Midbrain (tissue), 1 donor: ENCODE measurements around the gene SH3RF3.
"Not testable (repeated sequence)": the region's sequence is repeated elsewhere in the genome, so short reads cannot be mapped to it uniquely, and the experiment has no call there.

ENCODE experiments used
- DNase-seq: peaks from one replicate; lab custom pipeline; 2025; lab: John Stamatoyannopoulos, UW

The SH3RF3 gene

GRCh38 chr2:109158237-109158636 is 29.2 kb downstream of the SH3RF3 start:
- DNase-seq: no peak

GRCh38 chr2:109159096-109159495 is 30.1 kb downstream of the SH3RF3 start:
- DNase-seq: no peak

GRCh38 chr2:109160714-109161440 is 31.9 kb downstream of the SH3RF3 start:
- DNase-seq: no peak

- DNase-seq: not testable (repeated sequence)
These were observed 33.4 kb downstream of the SH3RF3 start for GRCh38 chr2:109162367-109162766.

GRCh38 chr2:109162999-109163398 is 34.0 kb downstream of the SH3RF3 start:
- no peak for DNase-seq

- DNase-seq: no peak
These were observed 35.3 kb downstream of the SH3RF3 start for GRCh38 chr2:109164311-109164710.

- DNase-seq: no peak
These were observed 35.8 kb downstream of the SH3RF3 start for GRCh38 chr2:109164739-109165221.

- DNase-seq: no peak
These were observed 37.8 kb downstream of the SH3RF3 start for GRCh38 chr2:109166811-109167210.

- DNase-seq: no peak
These were observed 39.1 kb downstream of the SH3RF3 start for GRCh38 chr2:109168086-109168485.

GRCh38 chr2:109168716-109169115 is 39.7 kb downstream of the SH3RF3 start:
- DNase-seq: no peak

- no peak for DNase-seq
These were observed 41.6 kb downstream of the SH3RF3 start for GRCh38 chr2:109170645-109171044.

GRCh38 chr2:109171444-109172334 is 42.7 kb downstream of the SH3RF3 start:
- no peak for DNase-seq

GRCh38 chr2:109172556-109173105 is 43.6 kb downstream of the SH3RF3 start:
- no peak for DNase-seq

GRCh38 chr2:109173311-109174171 is 44.5 kb downstream of the SH3RF3 start:
- no peak for DNase-seq

- no peak for DNase-seq
These were observed 45.2 kb downstream of the SH3RF3 start for GRCh38 chr2:109174214-109174613.

- no peak for DNase-seq
These were observed 45.8 kb downstream of the SH3RF3 start for GRCh38 chr2:109174626-109175349.

- no peak for DNase-seq
These were observed 46.3 kb downstream of the SH3RF3 start for GRCh38 chr2:109175350-109175678.

- no peak for DNase-seq
These were observed 47.9 kb downstream of the SH3RF3 start for GRCh38 chr2:109176928-109177327.

GRCh38 chr2:109177635-109178034 is 48.6 kb downstream of the SH3RF3 start:
- DNase-seq: no peak

GRCh38 chr2:109178968-109179367 is 50.0 kb downstream of the SH3RF3 start:
- DNase-seq: no peak

- no peak for DNase-seq
These were observed 51.8 kb downstream of the SH3RF3 start for GRCh38 chr2:109180786-109181185.
